LNCAP (cell line): Measurements from ENCODE around the gene SFPQ.

ENCODE experiments used
- CTCF ChIP-seq: fragments of 450-650 bp; IDR thresholded peaks from 2 replicates; pipeline ENCODE4 v1.5.1; 2017; ENCODE audit warnings: mild to moderate bottlenecking

SFPQ gene

DNA sequence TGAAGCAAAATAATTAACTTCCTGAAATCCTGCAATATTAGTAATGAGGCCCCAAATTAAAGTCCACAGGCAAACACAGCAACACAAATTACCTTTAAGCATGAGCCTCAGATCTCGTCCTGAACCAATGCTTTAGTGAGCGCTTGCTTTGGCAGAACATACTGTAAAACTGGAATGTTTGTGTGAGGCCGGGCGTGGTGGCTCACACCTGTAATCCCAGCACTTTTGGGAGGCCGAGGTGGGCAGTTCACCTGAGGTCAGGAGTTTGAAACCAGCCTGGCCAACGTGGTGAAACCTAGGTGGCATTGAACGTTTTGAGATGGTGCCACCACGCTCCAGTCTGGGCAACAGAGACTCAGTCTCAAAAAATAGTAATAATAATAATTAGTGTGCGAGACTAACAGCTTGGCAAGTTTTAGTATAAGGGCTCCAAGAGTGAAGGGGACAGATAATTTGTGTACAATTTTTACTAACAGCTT, 17.8 kb downstream of the SFPQ start:
- no peak for TF ChIP-seq CTCF

DNA sequence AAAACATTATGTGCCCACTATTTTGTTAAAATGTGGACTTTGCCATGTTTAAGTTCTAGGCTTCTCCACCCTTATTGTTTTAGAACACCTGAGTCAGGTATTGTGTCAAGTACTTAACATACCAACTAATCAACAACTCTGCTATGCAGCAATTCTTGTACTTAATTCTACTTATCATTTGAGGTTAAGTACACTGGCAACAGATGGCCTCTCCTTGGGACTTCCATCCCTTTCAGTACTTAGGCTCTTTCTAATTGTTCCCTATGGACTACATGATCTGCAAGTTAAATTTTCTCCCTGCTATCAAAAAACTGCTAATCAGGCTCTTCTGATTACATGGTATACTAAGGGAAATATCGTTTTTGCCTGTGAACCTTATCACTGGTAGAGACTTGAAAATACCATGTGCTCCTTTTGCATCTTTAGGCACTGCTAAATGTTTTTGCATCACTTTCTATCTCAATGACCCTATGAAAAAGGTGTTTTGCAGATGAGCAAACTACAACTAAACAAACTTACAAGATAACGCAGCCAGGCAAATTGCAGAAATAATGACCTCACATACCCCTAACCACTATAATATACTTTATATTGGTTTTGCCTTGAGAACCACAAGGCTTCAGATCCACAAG, 18.9 kb downstream of the SFPQ start:
- TF ChIP-seq CTCF, result no peak

DNA sequence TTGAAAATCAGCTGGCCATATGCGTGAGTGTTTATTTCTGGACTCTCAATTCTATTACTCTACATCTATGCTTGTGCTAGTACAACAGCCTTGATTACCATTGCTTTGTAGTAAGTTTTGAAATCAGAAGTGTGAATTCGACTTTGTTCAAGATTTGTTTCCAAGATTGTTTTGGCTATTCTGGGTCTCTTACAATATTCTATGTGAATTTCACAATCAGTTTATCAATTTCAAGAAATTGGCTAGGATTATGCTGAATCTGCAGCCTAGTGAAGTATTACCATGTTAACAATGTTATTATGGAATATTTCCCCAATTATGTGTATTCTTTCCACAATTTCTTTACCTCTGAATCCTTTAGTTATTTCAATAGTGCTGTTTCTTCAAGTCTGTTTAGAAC, 19.5 kb downstream of the SFPQ start:
- no peak for TF ChIP-seq CTCF

- TF ChIP-seq CTCF, result no peak
Observed at GRCh38 chr1:35172022-35172421, 20.9 kb downstream of the SFPQ start.

GRCh38 chr1:35171579-35171978, 21.4 kb downstream of the SFPQ start:
- no peak for TF ChIP-seq CTCF

DNA sequence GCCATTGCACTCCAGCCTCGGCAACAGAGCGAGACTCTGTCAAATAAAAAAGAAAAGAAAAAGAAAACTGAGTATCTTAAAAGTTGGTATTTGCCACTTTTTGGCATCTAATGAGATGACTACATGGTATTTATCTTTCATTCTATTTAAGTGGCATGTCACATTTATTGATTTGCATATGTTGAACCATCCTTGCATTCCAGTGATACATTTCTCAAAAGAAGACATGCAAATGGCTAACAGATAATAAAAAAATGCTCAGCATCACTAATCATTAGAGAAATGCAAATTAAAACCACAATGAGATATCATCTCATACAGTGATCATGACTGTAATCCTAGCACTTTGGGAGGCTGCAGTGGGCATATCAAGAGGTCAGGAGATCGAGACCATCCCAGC, 28.1 kb downstream of the SFPQ start:
- no peak for TF ChIP-seq CTCF

GRCh38 chr1:35151220-35151619, 41.7 kb downstream of the SFPQ start:
- no peak for TF ChIP-seq CTCF
